ENCODE data around the gene RBM19.

- TF ChIP-seq CTCF (IDR thresholded peaks at IDR 0.05), result no peak
- no peak for TF ChIP-seq POLR2A (IDR thresholded peaks at IDR 0.05)
These were observed 62.7 kb downstream of the RBM19 start for GRCh38 chr12:113903381-113903863.
